ENCODE results near the gene ATP8A2.

The ATP8A2 gene

DNA sequence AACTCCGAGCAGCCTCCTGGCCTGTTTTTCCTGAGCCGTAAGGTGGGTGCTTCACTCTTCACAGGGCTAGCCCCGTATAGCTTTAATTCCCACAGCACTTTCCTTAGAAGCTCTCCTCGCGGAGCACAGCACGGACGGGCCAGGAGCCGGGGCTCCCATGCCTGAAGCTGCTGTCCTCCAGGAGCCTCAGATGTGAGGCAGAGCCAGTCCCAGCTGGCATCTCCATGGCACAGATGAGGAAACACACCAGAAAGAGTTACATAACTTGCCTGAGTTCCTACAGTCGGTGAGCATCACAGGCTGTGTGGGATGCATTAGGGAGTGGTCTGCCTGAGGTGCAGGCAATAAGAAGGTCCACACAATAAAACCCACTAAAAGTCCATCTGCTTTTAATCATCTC lies 118.5 kb downstream of the ATP8A2 start:
- in situ Hi-C loops (cut with MboI; ENCODE audit: low sequenced_read_pairs, unreplicated experiment): no loop called here
- TF ChIP-seq, protein P1, sequence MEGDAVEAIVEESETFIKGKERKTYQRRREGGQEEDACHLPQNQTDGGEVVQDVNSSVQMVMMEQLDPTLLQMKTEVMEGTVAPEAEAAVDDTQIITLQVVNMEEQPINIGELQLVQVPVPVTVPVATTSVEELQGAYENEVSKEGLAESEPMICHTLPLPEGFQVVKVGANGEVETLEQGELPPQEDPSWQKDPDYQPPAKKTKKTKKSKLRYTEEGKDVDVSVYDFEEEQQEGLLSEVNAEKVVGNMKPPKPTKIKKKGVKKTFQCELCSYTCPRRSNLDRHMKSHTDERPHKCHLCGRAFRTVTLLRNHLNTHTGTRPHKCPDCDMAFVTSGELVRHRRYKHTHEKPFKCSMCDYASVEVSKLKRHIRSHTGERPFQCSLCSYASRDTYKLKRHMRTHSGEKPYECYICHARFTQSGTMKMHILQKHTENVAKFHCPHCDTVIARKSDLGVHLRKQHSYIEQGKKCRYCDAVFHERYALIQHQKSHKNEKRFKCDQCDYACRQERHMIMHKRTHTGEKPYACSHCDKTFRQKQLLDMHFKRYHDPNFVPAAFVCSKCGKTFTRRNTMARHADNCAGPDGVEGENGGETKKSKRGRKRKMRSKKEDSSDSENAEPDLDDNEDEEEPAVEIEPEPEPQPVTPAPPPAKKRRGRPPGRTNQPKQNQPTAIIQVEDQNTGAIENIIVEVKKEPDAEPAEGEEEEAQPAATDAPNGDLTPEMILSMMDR (IDR thresholded peaks at IDR 0.05; ENCODE audit: borderline replicate concordance, control extremely low read depth, extremely low read depth, insufficient read depth, missing control alignments): no peak
- no peak for DNase-seq (ENCODE audit: low spot score)

DNA sequence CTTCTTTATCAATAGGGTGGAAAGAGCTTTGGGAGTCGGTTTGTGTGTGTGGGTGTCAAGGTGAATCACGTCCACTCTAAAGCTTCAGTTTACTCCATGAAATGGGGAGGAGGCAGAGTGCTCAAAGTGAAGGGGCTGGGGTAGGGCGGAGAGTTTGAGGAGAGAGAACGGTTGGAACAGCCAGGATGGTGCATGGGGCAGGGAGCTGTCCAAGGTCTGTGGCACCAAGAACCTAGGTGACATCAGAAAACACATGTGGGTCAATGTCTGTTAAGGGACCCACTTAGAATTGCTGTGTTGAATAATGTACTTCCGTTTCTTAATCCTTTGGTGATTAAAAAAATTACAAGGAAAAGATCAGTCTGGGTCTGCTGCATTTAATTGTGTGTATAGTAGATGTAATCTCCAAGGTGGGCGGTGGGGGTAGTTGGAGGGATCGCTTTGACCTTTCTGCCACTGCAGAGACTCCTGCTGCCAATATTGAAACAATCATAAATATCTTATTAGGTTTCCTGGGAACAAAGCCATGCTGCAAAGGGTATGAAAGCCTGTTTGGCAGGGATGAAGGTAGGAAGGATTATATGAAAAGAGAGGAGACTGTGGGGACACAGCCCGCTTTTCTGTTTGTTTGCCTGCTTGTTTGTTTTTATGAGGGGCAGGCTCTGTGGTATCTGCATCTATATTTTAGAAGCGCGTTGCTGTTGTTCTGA lies 122.3 kb downstream of the ATP8A2 start:
- in situ Hi-C loops (cut with MboI; ENCODE audit: low sequenced_read_pairs, unreplicated experiment): no loop called here
- no peak for DNase-seq (ENCODE audit: low spot score)

DNA sequence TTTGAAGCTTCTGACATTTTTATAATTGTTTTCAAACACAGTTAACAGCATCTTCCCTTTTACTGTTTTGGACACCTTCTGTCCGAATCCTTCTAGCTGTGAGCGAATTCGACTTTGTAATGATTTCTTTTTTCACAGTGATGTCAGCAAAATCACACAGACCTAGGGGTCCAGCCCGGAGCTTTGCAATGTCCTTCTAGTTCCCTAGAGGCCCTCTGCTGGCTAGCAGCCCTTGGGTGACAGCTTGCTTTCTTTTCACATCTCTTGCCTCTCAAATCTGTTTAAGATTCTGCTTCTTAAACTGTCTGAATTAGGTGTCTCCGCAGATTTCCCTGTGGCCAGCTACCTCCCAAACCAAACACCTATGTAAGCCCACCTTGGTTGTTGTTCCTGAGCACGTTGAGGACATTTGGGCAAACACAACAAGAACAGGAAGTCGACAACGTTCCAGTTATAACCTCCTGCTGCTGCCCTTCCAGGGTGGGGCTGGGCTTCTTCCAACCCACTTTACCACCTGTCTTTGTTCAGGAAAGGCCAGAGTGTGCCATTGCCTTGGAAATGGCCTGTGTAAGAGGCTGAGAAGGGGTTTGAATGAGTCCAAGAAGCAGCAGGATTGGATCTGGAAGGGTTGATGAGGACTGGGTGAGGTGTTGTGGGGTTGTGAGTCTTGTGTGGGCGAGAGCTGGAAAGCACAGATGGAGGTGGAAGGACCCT lies 123.1 kb downstream of the ATP8A2 start:
- DNase-seq (ENCODE audit: low spot score): no peak
- TF ChIP-seq, protein P1 (IDR thresholded peaks at IDR 0.05; ENCODE audit: borderline replicate concordance, control extremely low read depth, extremely low read depth, insufficient read depth, missing control alignments): no peak
- in situ Hi-C loops (cut with MboI; ENCODE audit: low sequenced_read_pairs, unreplicated experiment): no loop called here

More for the DNA sequence above, 122.3 kb downstream of the ATP8A2 start:
- TF ChIP-seq, protein P1 (IDR thresholded peaks at IDR 0.05; ENCODE audit: borderline replicate concordance, control extremely low read depth, extremely low read depth, insufficient read depth, missing control alignments): no peak

DNA sequence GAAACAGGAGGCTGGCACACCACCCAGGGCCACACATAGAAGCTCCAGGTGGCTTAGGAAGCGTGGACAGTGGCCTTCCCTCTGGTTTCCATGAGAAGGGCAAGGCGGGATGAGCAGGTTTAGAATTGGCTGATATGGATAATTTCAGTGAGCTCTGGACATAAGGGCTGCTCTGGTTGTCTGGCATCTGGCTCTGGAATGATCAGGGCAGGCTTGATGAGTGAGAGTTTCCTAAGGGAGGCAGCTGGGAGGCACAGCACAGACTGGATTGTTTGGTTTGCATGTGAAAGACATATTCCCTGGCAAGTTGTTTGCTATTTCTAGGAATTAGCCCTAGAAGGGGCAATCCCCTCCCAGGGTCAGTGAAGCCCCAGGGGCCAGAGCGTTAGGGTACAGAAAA lies 129.5 kb downstream of the ATP8A2 start:
- TF ChIP-seq, protein P1 (IDR thresholded peaks at IDR 0.05; ENCODE audit: borderline replicate concordance, control extremely low read depth, extremely low read depth, insufficient read depth, missing control alignments): no peak
- in situ Hi-C loops (cut with MboI; ENCODE audit: low sequenced_read_pairs, unreplicated experiment): no loop called here
- DNase-seq (ENCODE audit: low spot score): no peak

DNA sequence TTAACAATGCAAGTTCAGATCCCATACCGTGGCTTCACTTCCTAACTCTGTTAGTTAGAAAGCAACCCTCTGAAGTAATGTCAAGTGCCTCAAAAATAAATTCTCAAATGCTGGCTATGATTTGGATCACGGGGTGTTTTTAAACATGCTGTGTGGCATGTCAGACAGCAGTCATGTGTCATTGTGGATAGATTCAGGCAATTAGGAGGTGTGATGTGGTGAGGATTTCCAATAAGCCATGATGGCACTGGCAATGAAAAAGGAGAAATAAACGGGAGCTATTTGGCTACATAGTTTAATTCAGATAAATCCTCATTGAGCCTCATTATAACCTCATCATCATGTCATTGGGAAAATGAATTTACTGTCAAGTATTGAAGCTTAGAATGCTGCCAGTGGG lies 130.3 kb downstream of the ATP8A2 start:
- no peak for DNase-seq (ENCODE audit: low spot score)
- TF ChIP-seq, protein P1 (IDR thresholded peaks at IDR 0.05; ENCODE audit: borderline replicate concordance, control extremely low read depth, extremely low read depth, insufficient read depth, missing control alignments): no peak
- in situ Hi-C loops (cut with MboI; ENCODE audit: low sequenced_read_pairs, unreplicated experiment): no loop called here

DNA sequence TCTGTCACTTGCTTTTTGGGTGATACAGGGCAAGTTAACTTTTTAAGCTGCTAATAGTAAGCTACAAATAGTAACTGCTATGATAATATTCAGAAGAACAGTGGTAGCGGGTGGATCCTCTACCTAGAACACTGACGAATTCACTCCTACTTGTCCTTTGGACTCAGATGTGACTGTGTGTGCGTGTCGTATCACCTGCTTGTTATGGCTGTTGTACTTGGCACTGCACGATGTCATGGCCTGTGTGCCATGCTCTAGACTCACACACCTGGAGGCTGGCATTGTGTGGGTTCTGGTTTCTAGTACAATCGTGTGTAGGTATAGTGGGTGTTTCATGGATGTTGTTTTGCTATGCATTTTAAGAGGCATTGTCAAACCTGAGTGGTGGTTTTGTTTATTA lies 130.8 kb downstream of the ATP8A2 start:
- no peak for DNase-seq (ENCODE audit: low spot score)
- TF ChIP-seq, protein P1 (IDR thresholded peaks at IDR 0.05; ENCODE audit: borderline replicate concordance, control extremely low read depth, extremely low read depth, insufficient read depth, missing control alignments): no peak

More for the DNA sequence above, 130.8 kb downstream of the ATP8A2 start:
- in situ Hi-C loops (cut with MboI; ENCODE audit: low sequenced_read_pairs, unreplicated experiment): no loop called here
